GM21825 (cell line): ENCODE data around the gene SPRED2.
A peak's percentile ranks its signal among the peaks of the same experiment; 100 is the strongest.

ENCODE experiments used
- ATAC-seq: cut with Tn5 transposase; IDR thresholded peaks from one replicate; pipeline ENCODE4 v1.9.1; 2021; ENCODE audit warnings: mild to moderate bottlenecking, moderate library complexity; ENCODE audit not compliant: unreplicated experiment

SPRED2 gene

DNA sequence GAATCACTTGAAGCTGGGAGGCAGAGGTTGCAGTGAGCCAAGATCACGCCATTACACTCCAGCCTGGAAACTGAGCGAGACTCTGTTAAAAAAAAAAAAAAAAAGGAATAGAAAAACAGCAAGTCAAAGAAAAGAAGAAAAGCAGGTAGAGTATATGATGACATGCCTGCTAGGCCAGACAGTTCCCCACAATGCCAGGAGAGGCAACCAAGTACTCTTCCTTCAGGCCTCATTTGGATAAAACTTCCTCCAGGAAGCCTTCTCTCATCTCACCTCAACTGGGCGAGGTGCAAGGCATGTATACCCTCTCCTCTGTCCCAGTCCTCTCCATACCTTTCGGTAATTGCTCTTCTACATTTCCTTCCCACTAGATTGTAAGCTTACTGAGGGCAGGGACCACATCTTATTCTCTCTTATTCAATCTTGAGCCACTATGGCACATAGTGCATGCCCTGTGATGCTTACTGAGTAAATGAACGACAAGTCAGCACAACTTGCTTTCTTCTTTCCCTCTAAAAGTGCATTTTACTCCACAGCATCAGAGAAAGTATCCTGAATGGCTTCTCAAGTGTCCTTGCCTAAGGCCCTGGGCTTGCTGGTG is 10.1 kb upstream of the SPRED2 start:
- ATAC-seq, result no peak

DNA sequence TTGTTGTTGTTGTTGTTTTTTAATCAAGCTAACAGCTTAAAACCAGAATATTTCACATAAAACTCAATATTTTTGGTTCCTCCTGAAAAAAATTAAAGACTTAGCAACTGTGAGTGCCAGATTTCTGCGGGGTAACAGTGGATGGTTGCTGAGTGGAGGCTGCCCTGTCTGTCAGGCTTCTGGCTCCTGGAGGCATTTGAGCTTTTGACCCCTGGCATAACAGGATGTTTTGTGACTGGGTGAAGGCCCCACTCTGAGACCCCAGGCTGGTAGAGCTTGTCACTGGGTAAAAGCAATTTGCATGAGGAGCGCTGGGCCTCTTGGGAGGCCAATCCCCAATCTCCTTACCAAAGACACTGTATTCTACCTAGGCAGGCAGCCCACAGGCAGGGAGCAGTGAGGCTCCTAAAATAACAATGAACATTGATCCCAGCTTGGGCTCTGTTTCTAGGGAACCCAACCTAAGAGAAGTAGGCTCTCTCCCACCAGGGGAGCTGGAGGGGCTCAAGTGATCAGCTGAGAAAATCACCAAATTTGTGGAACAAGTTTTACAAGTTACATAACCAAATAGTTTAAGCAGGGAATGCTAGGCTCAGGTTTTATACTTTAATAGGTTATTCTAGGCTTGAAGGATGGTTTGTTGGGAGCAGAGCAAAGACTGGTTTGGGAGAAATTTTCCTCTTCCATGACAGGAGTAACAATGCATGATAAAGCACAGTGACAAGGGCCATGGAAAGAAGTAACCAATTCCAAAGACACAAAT is 5.9 kb upstream of the SPRED2 start:
- no peak for ATAC-seq

DNA sequence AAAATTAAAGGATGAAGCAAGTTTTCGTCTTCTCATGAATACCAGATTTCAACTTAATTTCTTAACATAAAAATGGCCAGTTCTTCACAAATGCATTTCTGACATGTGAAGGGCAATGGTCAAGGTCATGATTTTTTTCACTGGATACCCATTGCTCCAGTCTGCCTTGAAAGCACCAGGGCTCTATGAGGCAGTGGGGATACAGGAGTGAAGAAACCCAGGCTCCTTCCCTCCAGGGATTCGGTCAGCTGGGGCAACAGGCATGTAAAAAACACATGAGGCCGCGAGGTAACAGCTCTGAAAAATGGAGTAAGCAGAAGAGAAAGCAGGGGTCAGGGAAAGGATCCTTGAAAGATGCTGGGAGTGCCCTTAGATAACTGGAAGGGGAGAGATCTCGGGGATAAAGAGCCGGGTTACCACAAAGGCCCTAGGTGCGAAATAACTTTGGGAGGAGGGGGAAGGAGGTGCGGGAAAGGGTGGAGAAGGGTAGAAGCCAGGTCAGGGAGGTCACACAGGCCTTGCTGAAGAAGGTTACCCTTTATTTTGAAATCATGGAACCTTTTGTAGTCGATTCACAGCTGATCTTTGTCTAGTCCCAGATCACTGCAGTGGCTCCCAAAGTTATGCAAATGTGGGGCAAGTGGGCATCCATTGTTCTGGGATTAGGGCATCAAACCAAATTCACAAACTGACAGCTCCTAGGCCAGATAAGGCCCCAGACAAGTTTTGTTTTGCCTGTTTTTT is 5.2 kb upstream of the SPRED2 start:
- no peak for ATAC-seq

DNA sequence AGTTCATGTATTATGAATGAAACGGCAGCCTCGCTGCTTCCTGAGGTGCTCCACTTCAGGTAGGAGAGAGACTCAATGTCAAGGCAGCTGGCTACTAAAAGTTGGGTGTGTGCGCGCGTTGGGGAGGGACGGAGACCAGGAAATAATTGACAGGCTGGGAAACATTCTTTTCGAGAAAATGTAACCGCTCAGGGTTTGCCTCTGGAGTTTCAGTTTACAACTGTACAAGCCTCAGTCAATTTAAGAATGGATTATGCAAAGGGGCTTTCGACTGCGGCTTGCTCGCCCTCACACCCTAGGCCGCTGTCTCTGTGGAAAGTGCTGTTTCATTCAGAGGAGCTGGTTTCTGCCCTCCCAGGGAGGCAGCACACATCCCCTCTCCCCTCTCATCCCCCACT is 4.4 kb upstream of the SPRED2 start:
- peak; percentile 61 for ATAC-seq

DNA sequence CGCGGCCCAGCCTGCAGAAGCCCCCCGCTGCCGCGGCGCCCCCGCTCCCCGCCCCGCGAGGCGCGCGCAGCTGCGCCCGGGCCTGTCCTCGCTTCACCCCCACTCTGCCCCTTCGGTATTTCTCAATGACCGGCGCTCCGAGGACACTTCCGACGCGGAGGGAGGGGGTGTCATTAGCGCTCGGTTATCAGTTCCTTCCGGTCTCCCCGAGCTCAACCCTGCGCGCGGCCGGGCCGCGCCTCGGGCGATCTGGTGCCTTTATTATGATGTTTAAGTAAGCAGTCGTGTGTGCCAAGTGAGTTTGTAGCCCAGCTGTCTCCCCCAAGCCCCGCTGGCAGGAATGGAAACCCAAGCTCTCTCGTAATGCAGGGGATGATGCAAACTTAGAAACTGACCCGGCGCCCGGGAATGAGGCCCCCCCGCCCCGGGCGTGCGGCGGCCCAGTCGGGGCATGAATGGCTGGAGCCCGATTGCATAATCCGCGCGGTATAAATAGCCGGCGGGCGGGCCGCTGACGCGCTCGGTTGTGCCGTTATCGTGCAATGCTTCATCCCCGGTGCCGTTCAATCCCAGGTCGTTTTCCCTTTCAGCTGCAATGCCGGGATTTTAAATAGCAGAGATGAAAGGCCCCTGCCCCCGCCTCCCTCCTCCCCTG is 3.9 kb upstream of the SPRED2 start:
- ATAC-seq, result peak; percentile 22

- no peak for ATAC-seq
These were observed 3.3 kb upstream of the SPRED2 start for GRCh38 chr2:65435625-65436168.

DNA sequence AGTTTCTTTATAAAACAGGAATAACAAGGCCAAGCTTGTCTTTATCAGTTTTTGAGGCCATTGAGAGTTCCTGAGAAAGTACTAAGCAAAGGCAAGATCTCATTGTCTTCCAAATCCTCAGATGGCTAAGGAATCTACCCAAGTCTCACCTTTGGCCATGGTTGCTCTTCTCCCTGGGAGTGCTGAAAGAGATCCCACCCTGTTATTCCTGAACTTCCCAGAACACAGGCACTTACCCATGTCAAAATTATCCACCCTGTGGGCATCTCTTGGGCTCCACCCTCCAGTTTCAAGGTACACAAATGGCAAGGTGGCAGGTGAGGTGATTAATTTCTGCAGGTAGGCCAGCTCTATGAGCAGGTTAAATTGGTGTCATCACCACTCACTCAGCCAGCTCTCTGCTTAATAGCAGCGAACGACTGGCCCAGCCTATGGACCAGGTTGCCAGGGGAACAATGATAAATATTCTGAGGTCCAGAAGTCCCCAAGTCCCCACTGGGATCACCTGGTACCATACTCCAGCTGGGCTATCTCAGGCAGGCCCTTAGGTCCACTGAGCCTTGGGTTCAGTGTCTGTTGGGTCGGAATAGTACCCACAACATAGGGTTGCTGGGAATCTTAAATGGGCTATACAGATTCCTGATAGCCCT is 2.3 kb upstream of the SPRED2 start:
- ATAC-seq, result no peak

DNA sequence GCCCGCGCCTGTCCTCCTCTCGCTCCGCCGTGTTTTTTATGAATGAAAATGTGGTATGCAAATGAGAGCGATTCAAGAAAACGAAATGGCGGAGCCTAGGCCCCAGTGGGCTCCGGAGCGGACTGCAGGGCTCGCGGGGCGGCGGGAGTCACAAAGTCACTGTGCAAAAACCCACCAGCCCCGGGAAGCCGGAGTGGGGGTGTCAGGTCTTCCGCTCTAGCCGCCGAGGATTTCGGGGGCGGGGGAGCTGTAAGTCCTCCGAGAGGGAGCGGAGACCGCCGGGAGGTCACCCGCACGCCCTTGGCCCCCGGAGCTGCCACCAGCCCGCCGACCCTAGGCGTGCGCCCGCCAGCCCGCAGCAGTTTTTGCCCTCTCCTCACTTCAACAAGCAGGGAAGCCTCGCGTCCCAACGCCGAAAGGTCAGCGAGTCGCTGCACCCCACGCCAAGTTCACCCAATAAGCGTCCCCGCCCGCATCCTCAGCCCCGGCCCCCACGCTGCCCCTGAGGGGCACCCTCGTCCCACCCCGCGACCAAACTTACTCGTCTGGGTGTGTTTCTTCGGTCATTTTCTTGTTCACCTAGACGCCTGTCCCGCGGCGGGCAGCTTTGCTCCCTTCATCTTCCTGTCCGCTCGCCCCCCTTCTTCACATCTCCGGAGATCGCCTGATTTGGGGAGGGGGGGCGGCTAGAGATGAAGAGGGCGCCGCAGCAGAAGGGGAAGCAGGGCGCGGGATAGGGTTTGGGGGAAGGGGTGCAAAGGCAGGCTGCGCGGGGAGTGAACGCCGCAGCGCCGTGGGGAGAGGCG is 775 bp downstream of the SPRED2 start:
- peak; percentile 30 for ATAC-seq

GRCh38 chr2:65430603-65431420 is 1.6 kb downstream of the SPRED2 start:
- peak; percentile 30 for ATAC-seq

- peak; percentile 6 for ATAC-seq
These were observed 2.4 kb downstream of the SPRED2 start for GRCh38 chr2:65429786-65430602.

GRCh38 chr2:65427532-65427931 is 4.9 kb downstream of the SPRED2 start:
- ATAC-seq, result no peak

- no peak for ATAC-seq
These were observed 7.1 kb downstream of the SPRED2 start for GRCh38 chr2:65425276-65425675.

- ATAC-seq, result no peak
These were observed 8.0 kb downstream of the SPRED2 start for GRCh38 chr2:65424391-65424790.

DNA sequence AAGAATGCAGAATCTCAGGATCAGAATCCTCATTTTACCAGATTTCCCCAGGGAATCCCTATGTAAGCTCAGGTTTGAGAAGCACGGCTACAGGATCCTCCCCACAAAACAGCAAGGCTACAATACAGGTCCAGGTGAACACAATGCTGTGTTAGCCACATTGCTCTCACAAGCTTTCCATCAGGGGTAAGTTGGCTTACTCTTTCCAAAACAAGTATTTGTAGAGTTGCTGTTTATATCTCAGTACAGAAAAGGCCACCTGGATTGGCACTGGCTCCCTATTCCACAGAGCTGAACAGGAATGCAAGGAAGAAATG is 11.0 kb downstream of the SPRED2 start:
- ATAC-seq, result no peak

DNA sequence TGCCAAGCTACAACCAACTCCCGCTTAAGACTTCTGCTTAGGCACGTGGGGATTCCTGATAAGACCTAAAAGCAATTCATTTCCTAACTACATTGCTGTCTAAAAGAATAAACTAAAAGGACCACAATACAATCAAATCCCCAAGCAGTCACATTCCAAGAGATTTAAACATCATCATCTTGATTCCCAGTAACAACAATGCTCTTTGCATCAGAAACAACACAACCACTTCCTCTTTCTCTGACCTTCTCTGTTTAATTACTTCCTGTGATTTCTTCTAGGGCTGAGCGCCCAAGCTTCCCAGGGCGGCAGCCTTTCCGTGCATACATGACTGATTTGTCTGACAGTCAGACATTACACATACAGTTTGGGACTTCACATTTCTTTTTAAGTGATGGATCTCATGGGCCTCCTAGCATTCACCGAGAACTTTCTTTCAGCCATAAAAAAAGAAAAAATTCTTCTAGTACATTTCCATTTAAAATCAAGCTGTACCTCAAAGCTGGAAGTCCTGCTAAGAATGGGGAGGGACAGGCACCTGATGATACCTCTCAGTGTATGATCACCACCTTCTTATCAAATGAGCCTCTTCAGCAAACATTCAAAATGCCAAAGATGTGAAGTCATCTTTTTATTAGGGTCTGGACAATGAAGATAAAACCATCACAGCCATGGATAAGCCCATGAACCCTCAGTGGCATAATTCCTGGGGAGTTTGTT is 11.5 kb downstream of the SPRED2 start:
- no peak for ATAC-seq

DNA sequence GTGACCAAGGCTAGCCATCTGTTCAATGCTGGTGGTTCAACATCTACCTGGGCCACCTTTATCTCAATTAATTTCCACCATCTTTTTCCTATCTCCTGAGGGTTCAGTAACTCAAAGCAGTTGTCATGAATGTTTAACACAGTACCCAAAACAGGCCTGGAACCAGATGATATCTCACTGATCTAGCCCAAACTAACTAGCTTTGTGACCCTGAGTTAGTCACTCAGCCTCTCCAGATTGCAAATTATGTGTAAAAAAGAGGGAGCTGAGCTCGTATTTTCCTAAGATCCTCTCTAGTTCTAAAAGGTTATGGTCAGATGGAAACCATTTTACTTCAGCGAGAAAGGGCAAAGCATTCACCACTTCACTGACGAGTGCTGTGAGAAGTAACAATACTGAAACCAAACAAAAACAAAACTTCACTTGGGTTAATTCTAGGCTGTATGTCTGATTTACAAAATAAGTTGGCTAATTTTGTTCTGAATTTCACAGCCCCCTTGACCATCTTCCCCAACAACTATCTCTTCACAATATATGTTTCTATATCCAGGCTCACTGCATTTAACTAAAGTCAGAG is 14.8 kb downstream of the SPRED2 start:
- no peak for ATAC-seq

DNA sequence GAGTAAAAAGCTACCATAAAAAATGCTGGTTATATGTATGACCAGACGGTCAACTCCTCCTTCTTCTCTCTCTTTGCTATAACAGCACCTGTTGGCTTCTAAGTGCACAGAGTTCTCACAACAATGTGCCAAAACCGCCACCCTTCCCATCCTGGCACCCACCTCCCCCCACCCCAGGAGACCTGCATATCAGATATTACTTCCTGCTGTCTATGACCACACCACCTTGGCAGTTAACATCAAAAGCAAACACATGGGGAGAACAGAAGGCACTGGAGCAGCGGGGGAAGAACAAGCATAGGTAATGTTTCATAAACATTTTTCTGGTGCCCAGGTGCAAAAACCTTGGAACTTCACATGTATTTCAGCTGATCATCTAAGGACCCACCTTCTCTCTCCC is 15.5 kb downstream of the SPRED2 start:
- no peak for ATAC-seq
